ENCODE data around the gene PLXDC2.

- no peak for TF ChIP-seq CTCF (IDR thresholded peaks at IDR 0.05)
- no peak for TF ChIP-seq POLR2A (IDR thresholded peaks at IDR 0.05)
Observed at GRCh38 chr10:19911886-19912285, 95.7 kb downstream of the PLXDC2 start.

Data from heart left ventricle (tissue), 13 donors.